Fibroblast of skin of left quadriceps (primary cell): Measurements from ENCODE around the gene PPP6R1.

ENCODE experiments used
- DNase-seq, 2 experiments: peaks; one replicate each; pipeline ENCODE4 v3.0.0-alpha.2; 2013; ENCODE audit warnings: low read depth in 2 of 2

The PPP6R1 gene

GRCh38 chr19:55283548-55284377 is 24.9 kb upstream of the PPP6R1 start, which contains the start of gene BRSK1:
Gene BRSK1, plus strand, starts transcription at chr19:55283997. Its CDS starts 446 bp downstream, at chr19:55284443.
- DNase-seq: peak; percentile 58 to 68

- DNase-seq: peak; percentile 91 to 92
Measured at GRCh38 chr19:55279770-55280643, 21.2 kb upstream of the PPP6R1 start, which contains the start of gene HSPBP1. Gene HSPBP1, minus strand, starts transcription at chr19:55280110. Its CDS starts 502 bp downstream, at chr19:55279608.

- no peak for DNase-seq
Measured at GRCh38 chr19:55279340-55279739, 20.5 kb upstream of the PPP6R1 start.

DNA sequence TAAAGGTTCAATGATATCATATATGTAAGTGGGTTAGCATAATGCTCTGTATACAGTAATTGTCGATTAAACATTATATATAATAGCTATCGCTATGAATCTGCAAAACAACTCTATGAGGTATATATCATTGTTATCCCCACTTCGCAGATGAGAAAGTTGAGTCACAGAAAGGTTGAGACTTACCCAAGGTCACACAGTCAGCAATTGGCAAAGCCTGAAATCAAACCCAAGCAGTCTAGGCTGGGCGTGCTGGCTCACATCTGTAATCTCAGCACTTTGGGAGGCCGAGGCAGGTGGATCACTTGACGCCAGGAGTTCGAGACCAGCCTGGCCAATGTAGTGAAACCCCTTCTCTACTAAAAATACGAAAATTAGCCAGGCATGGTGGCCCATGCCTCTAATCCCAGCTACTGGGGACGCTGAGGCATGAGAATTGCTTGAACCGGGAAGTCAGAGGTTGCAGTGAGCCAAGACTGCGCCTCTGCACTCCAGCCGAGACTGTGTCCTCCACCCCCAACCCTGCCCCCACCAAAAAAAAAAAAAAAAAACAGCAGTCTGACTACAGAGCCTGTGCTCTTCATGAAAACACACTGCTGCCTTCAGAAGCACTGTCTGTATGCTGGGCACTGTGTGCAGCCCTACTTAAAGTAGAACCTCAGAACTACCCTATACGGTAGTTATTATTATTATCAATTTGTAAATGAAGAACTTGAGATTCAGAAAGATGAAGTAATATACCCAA is 19.7 kb upstream of the PPP6R1 start:
- no peak for DNase-seq

- no peak for DNase-seq
Measured at GRCh38 chr19:55277494-55277893, 18.7 kb upstream of the PPP6R1 start.

DNA sequence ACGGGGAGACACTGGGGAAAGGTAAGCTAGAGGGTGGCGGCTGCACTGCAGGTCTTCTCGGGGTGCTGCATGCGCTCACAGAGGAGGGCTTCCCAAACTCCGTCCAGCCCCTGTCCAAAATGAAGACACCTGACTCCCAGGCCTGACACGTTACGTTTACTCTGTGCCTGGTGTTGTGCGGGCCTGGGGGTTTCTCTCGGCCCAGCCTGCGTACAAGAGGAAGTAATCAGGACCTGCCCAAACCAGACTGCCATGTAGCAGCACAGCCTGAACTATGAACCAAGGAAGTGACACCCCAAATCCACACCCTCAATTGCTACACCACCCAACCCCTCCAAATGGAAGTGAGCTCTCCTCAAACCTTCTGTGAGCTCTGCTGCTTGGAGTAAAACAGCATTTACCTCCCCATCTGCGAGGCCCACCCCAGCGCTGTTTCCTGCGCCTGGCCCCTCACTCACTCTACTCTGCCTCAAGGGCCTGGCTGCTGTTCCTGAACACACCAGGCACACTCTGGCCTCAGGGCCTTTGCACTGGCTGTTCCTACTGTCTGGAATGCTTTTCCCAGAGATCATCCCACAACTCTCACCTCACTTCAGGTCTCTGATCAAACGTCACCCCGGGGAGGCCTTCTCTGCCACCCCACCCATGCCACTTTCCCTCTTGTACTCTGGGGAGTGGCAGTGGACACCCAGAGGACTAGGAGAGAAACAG is 18.1 kb upstream of the PPP6R1 start:
- no peak for DNase-seq

GRCh38 chr19:55275851-55276719 is 17.3 kb upstream of the PPP6R1 start:
- DNase-seq: no peak

DNA sequence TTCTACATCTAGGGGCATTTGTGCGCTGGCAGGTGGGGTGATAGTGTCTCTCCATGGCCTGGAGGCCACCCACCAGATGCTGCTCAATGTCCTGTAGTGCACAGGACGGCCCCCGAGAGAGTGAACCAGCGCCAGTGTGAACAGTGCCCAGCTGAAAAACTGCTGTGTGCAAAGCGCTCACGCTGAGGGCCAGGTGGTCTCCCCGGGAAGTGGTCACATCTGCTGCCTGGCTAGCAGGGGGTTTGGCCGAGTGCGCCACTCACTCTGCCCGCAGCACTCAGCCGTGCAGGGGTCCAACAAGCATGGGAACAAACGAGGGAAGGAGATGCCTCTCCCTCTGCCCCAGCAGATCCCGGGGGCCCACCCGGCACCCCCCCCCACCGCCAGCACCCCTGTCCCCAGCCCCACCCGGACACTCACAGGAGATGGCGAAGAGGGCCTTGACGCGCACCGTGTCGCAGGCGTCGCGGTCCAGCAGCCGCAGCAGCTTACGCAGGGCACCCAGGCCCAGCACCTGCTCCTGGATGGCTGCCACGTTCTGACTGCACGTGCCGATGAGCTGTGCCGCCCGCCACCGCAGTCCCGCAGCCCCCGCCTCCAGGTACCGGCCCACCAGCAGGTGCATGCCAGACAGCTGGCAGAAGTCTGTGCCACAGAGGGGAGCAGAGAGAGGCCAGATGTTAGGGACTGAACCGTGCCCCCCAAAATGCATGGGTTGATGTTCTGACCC is 15.3 kb upstream of the PPP6R1 start:
- no peak for DNase-seq

DNA sequence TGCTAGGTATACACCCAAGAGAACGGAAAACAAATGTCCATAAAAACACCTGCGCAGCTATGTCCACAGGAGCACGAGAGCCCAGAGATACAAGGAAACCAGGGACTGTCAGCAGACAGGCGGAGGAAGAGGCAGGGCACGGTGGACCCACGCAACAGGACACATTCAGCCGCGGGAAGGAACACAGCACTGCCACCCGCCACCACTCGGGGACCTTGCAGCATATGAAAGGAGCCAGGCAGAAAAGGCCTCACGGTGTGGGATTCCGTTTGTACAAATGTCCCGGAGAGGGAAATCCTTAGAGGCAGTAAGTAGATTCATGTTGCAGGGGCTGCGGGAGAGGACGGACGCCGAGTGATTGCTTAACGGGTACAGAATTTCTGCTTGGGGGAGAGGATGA is 13.3 kb upstream of the PPP6R1 start:
- DNase-seq: no peak

- DNase-seq: no peak
Measured at GRCh38 chr19:55270172-55270942, 11.5 kb upstream of the PPP6R1 start.

DNA sequence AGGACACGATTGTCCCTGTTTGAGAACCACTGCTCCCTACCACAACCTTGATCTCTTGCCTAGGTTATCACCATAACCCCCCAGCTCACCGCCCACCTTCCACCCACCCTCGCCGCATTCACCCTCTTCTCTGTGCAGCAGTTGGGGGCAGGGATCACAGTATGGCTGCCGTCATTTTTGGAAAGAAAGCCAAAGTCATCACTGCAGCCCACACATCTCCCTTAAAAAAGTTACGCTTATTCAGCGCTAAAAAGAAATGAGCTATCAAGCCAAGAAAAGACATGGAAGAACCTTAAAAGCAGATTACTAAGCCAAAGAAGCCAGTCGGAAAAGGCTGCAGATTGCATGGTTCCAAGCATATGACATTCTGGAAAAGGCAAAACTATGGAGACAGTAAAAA is 10.5 kb upstream of the PPP6R1 start:
- no peak for DNase-seq

DNA sequence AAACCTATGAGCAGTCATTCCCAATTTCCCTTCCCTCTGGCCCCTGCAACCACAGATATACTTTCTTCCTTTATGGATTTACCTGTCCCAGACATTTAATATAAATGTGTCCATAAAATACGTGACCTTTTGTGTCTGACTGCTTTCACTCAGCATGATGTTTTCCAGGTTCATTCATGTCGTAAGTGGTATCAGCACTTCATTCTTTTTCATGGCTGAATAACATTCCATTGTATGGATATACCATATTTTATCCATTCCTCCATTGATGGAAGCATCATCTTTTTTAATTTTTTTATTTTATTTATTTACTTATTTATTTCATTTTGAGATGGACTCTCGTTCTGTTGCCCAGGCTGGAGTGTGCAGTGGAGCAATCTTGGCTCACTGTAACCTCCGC is 8.0 kb upstream of the PPP6R1 start:
- DNase-seq: no peak

- no peak for DNase-seq
Measured at GRCh38 chr19:55266404-55266803, 7.6 kb upstream of the PPP6R1 start.

DNA sequence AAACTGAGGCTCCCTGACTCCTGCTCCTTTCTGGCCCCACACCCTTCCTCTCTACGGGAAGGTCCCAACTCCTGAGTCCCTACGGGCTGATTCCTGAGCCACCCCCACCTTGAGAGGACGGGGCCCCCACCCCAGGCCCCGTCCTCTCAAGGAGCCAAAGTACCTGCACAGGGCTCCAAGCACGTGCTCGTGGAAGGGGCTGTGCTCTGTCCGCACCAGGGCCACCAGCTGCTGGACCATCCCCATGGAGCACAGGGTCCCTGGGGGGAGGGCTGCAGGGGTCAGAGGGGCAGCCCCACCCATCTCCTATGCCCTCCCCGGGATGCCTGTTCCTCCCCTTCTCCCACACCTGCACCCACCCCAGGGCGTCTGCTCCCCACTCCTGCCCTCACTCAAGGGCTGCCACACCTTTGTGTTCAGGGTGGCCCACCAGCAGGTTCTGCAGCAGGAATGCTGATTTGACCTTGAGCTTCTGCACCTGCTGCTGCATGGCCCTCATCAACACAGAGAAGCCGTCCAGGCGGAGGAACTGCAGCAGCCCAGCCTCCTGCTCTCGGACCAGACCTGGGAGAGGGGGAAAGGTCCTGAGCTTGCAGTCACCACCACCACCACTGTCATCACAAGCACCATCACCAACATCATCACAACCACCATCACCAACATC is 7.0 kb upstream of the PPP6R1 start:
- no peak for DNase-seq

DNA sequence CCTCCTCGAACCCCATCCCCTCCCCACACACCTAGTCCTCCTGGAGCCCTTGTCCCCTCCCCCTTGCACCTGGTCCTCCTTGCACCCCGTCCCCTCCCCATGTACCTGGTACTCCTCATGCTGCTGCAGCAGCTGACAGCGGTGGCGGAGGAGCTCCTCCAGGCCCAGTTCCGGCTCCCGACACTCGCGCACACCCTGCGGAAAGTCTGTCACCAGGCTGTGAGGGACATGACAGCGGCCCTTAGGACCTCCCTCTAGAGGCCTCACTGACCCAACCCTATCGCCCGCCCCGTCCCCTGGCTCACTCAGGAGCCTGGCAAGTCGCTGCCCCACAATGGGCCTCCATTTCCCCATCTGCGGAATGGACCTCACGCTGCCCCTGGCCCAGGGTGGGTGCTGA is 6.4 kb upstream of the PPP6R1 start:
- DNase-seq: no peak

DNA sequence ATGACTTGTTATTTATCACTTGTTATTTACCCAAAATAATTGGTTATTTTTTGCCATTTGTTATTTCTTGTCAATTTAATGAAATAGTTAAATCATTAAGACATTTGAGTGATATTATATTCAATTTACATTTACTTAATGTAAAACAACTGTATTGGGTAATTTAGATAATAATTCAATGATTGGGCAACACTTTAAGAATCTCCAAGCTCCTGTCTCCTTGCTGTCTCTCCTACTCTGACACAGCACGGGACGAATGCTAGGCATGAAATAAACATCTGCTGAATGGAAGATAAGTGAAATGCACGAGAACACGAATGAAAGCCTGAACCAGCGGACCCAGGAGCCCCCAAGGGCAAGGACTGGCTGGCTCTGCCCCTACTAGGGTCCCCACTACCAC is 5.7 kb upstream of the PPP6R1 start:
- DNase-seq: no peak

DNA sequence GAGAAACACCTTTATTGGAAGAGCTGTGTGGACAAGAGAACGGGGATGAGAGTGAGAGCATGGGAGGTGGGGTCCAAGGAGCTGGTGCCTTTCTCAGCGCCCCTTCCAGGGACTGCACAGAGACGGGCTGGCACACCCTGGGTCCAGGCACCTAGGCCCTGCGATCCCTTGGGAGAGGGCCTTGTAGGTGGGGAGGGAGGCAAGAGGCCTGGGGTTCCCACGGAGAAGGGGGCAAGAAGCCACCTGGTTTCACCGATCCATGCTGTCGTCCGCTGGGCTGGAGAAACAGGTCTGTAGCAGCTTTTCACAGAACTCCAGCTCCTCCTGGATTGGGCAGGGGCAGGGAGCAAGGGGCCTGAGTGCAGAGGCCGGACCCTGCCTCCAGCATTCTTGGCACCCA is 3.5 kb upstream of the PPP6R1 start:
- DNase-seq: no peak

DNA sequence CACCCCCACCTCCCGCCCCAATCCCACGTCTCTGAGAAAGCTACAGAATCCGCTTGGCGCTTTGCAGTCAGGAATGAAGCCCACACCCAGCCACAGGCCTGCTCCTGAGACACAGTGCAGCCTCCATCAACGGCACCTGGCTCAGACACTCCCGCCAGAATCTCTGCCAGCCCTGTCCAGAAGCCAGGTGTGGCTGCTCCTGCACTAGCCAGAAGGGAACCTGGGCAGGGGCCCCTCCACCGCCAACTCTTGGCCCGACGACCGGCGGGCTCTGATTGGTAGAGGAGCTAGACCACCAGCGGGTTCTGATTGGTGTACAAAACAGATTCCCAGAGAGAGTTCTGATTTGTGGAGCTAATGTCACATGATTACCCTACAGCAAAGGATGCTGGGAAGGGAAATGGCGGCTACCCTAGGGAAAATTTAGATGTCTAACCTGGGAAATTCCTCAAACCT is 2.9 kb upstream of the PPP6R1 start:
- no peak for DNase-seq
